DND-41 (cell line): ENCODE results near the gene CENPK.

Experiments
- ATAC-seq: fragments of 200-7000 bp; cut with Tn5 transposase; 3 replicates; pipeline ENCODE4 v1.9.1; 2021; ENCODE audit warnings: low read depth; ENCODE audit not compliant: insufficient read depth
- DNase-seq: peaks from one replicate; pipeline ENCODE4 v3.0.0-alpha.2; 2020
- H2AFZ ChIP-seq: 2 replicates; pipeline ENCODE4 v1.6.0; 2012; ENCODE audit warnings: low read depth, low read length
- H3K27ac ChIP-seq: 2 replicates; pipeline ENCODE4 v1.5.1; 2012; ENCODE audit warnings: low read length, inconsistent platforms
- H3K27me3 ChIP-seq: fragments of 200-600 bp; sonication (generic); 2 replicates; pipeline ENCODE4 v1.6.0; 2012; ENCODE audit warnings: low read length, mild to moderate bottlenecking, inconsistent platforms; ENCODE audit not compliant: insufficient read depth, poor library complexity
- H3K36me3 ChIP-seq: 2 replicates; pipeline ENCODE4 v1.5.1; 2012; ENCODE audit warnings: low read length, inconsistent platforms; ENCODE audit not compliant: insufficient read depth
- H3K4me1 ChIP-seq: 2 replicates; pipeline ENCODE4 v1.5.1; 2012; ENCODE audit warnings: mild to moderate bottlenecking, low read length; ENCODE audit not compliant: insufficient read depth
- H3K4me2 ChIP-seq: 2 replicates; pipeline ENCODE4 v1.6.0; 2012; ENCODE audit warnings: mild to moderate bottlenecking, moderate library complexity, low read length, inconsistent platforms; ENCODE audit not compliant: insufficient read depth
- H3K4me3 ChIP-seq, 2 experiments: fragments of 200-600 bp in 1 of 2; shearing (Covaris generic) in 1 of 2; 2 replicates each; pipeline ENCODE4 v1.5.1; 2012 to 2016; ENCODE audit warnings: inconsistent platforms in 2 of 2, low read length in 2 of 2, mild to moderate bottlenecking in 2 of 2, low read depth in 1 of 2, moderate library complexity in 1 of 2
- H3K79me2 ChIP-seq: 2 replicates; pipeline ENCODE4 v1.6.0; 2012; ENCODE audit warnings: low read length, inconsistent platforms; ENCODE audit not compliant: insufficient read depth
- H3K9ac ChIP-seq: 2 replicates; pipeline ENCODE4 v1.6.0; 2012; ENCODE audit warnings: low read depth, mild to moderate bottlenecking, inconsistent platforms, low read length, moderate library complexity
- H3K9me3 ChIP-seq: 2 replicates; pipeline ENCODE4 v1.5.1; 2012; ENCODE audit warnings: low read length, moderate library complexity, mild to moderate bottlenecking, inconsistent platforms; ENCODE audit not compliant: insufficient read depth, severe bottlenecking
- H4K20me1 ChIP-seq: 2 replicates; pipeline ENCODE4 v1.6.0; 2012; ENCODE audit warnings: low read length; ENCODE audit not compliant: insufficient read depth
- CTCF ChIP-seq: IDR thresholded peaks from 2 replicates; pipeline ENCODE4 v1.5.1; 2012; ENCODE audit warnings: borderline replicate concordance, low read length, moderate library complexity, mild to moderate bottlenecking; ENCODE audit not compliant: poor library complexity, severe bottlenecking; ENCODE audit errors: extremely low read depth
- EZH2 ChIP-seq: IDR thresholded peaks from 3 replicates; pipeline ENCODE4 v1.6.1; 2012; ENCODE audit warnings: borderline replicate concordance, low read depth, mild to moderate bottlenecking, moderate library complexity, low read length, inconsistent platforms; ENCODE audit not compliant: severe bottlenecking

The CENPK gene

GRCh38 chr5:65474130-65474711 lies 88.7 kb downstream of the CENPK start:
- no peak for TF ChIP-seq CTCF
- TF ChIP-seq EZH2 = no peak
- H3K27ac ChIP-seq = no peak overlapping the region
- no peaks in the 10 kb centered on the region for H3K27me3 ChIP-seq
- H2AFZ ChIP-seq = no peak overlapping the region
- DNase-seq (no peak), ATAC-seq (no peak)
- no peaks in the 10 kb centered on the region; the same call in 1 of the 2 replicates for H3K4me1 ChIP-seq
- H4K20me1 ChIP-seq = no peaks in the 10 kb centered on the region
- H3K4me2 ChIP-seq = no peak overlapping the region
- H3K79me2 ChIP-seq = no peaks in the 10 kb centered on the region
- no peaks in the 10 kb centered on the region for H3K36me3 ChIP-seq
- H3K4me3 ChIP-seq = no peak overlapping the region
- H3K9me3 ChIP-seq = no peaks in the 10 kb centered on the region
- H3K9ac ChIP-seq = no peak overlapping the region

GRCh38 chr5:65468633-65469032 lies 94.3 kb downstream of the CENPK start:
- Histone ChIP-seq H3K27ac (no peak overlapping the region), H3K79me2 (no peaks in the 10 kb centered on the region), H4K20me1 (no peaks in the 10 kb centered on the region), H3K9me3 (no peaks in the 10 kb centered on the region), H3K4me1 (no peaks in the 10 kb centered on the region), H3K27me3 (no peaks in the 10 kb centered on the region), H3K36me3 (no peaks in the 10 kb centered on the region), H3K9ac (no peak overlapping the region), H3K4me3 (no peak overlapping the region), H2AFZ (no peak overlapping the region), H3K4me2 (no peak overlapping the region)
- ATAC-seq = no peak
- no peak for DNase-seq
- TF ChIP-seq EZH2 (no peak), CTCF (no peak)
